Hypothalamus (tissue), 51 donors: ENCODE measurements around the gene AMPH.

Experiments
- DNase-seq, 51 donors: peaks; one replicate each; lab custom pipeline; 2025; lab: John Stamatoyannopoulos, UW

AMPH gene

GRCh38 chr7:38630720-38631673, at the start of gene AMPH:
Gene AMPH, minus strand, starts transcription at chr7:38631373. Its CDS starts 22 bp downstream, at chr7:38631351.
- peak in 38 of 51 donors; percentile 6 to 76 (median 44) for DNase-seq

GRCh38 chr7:38679419-38679818, 48.2 kb upstream of the AMPH start:
- no peak for DNase-seq

GRCh38 chr7:38678698-38679054, 47.5 kb upstream of the AMPH start:
- no peak for DNase-seq

GRCh38 chr7:38677981-38678697, 47.0 kb upstream of the AMPH start:
- no peak for DNase-seq

- DNase-seq = no peak
Measured at GRCh38 chr7:38675494-38676106, 44.4 kb upstream of the AMPH start.

GRCh38 chr7:38674513-38674912, 43.3 kb upstream of the AMPH start:
- DNase-seq = no peak

- DNase-seq = no peak
Measured at GRCh38 chr7:38673795-38674194, 42.6 kb upstream of the AMPH start.

GRCh38 chr7:38671911-38672905, 41.0 kb upstream of the AMPH start:
- no peak for DNase-seq

- DNase-seq = no peak
Measured at GRCh38 chr7:38669965-38670520, 38.9 kb upstream of the AMPH start.

- no peak for DNase-seq
Measured at GRCh38 chr7:38664972-38665371, 33.8 kb upstream of the AMPH start.

GRCh38 chr7:38660427-38661099, 29.4 kb upstream of the AMPH start:
- no peak for DNase-seq

- DNase-seq = no peak
Measured at GRCh38 chr7:38659931-38660330, 28.8 kb upstream of the AMPH start.

- DNase-seq = no peak
Measured at GRCh38 chr7:38658921-38659320, 27.7 kb upstream of the AMPH start.

- no peak for DNase-seq
Measured at GRCh38 chr7:38656968-38657367, 25.8 kb upstream of the AMPH start.

GRCh38 chr7:38655833-38656774, 24.9 kb upstream of the AMPH start:
- no peak for DNase-seq

- no peak for DNase-seq
Measured at GRCh38 chr7:38637957-38638356, 6.8 kb upstream of the AMPH start.

GRCh38 chr7:38632411-38632810, 1.2 kb upstream of the AMPH start:
- no peak for DNase-seq
